H1 (cell line): ENCODE data around the gene ACSF2. TPM values are rescaled to one million over a fixed set of nuclear protein-coding genes. Genes with fewer than 3 reads are reported as not detected.

ENCODE experiments used
- CTCF ChIA-PET: fragments of 300-600 bp; sonication (Branson Sonifier 250); formaldehyde crosslinking; loops from one replicate; lab custom pipeline; 2021; ENCODE audit not compliant: partially characterized antibody; lab: Charles Lee
- POLR2A ChIA-PET: fragments of 300-600 bp; sonication (Branson Sonifier 250); formaldehyde crosslinking; loops from one replicate; lab custom pipeline; 2021; ENCODE audit warnings: inconsistent platforms; ENCODE audit not compliant: partially characterized antibody; lab: Charles Lee
- DNase-seq, 2 experiments: peaks; one replicate each; pipeline versions ENCODE4 v3.0.0 to v3.0.0-alpha.2; 2010 to 2022; ENCODE audit warnings: low spot score in 2 of 2, low read depth in 1 of 2, mixed read lengths in 1 of 2
- FAIRE-seq: peaks from 2 replicates; lab custom pipeline; 2011; peaks lifted over from hg19 to GRCh38; lab: Jason Lieb, UNC
- H2AFZ ChIP-seq: 2 replicates; pipeline ENCODE4 v1.8.1; 2012; ENCODE audit warnings: low read length, inconsistent platforms
- H2AK5ac ChIP-seq: 2 replicates; pipeline ENCODE4 v1.6.1; 2013; ENCODE audit warnings: low read depth, low read length
- H2BK120ac ChIP-seq: replicated peaks from 2 replicates; pipeline ENCODE3; 2013; ENCODE audit warnings: low read depth, low read length, inconsistent platforms
- H2BK12ac ChIP-seq: 2 replicates; pipeline ENCODE4 v1.6.1; 2013; ENCODE audit warnings: low read depth, low read length
- H2BK15ac ChIP-seq: 2 replicates; pipeline ENCODE4 v1.6.1; 2013; ENCODE audit warnings: low read length
- H2BK20ac ChIP-seq: 2 replicates; pipeline ENCODE4 v1.6.1; 2013; ENCODE audit warnings: low read length
- H2BK5ac ChIP-seq: 2 replicates; pipeline ENCODE4 v1.6.1; 2013; ENCODE audit warnings: low read depth, low read length
- H3K14ac ChIP-seq: 2 replicates; pipeline ENCODE4 v1.6.1; 2013; ENCODE audit warnings: inconsistent platforms; ENCODE audit not compliant: insufficient read length
- H3K18ac ChIP-seq: 2 replicates; pipeline ENCODE4 v1.6.1; 2013; ENCODE audit warnings: low read length; ENCODE audit errors: extremely low read depth
- H3K23ac ChIP-seq: 2 replicates; pipeline ENCODE4 v1.6.1; 2013; ENCODE audit warnings: inconsistent platforms; ENCODE audit not compliant: insufficient read length
- H3K23me2 ChIP-seq: 2 replicates; pipeline ENCODE4 v1.6.1; 2013; ENCODE audit warnings: low read depth, low read length
- H3K27ac ChIP-seq: 2 replicates; pipeline ENCODE4 v1.6.1; 2011; ENCODE audit warnings: low read depth, low read length, inconsistent platforms
- H3K27me3 ChIP-seq, 4 experiments: replicated peaks in 1 of 4; 1 replicate in 1 of 4; 2 replicates in 3 of 4; pipeline versions ENCODE4 v1.6.1 to v1.8.1; 2011 to 2013; ENCODE audit warnings: low read length in 3 of 4, mild to moderate bottlenecking in 3 of 4, inconsistent platforms in 2 of 4, mixed read lengths in 2 of 4, moderate library complexity in 1 of 4; ENCODE audit not compliant: control insufficient read depth in 3 of 4, insufficient read depth in 3 of 4; ENCODE audit errors: extremely low read depth in 1 of 4
- H3K36me3 ChIP-seq, 4 experiments: 2 replicates each; pipeline versions ENCODE4 v1.6.1 to v1.8.1; 2011 to 2013; ENCODE audit warnings: mild to moderate bottlenecking in 4 of 4, low read length in 3 of 4, moderate library complexity in 2 of 4, control low read depth in 1 of 4, inconsistent platforms in 1 of 4; ENCODE audit not compliant: insufficient read depth in 4 of 4, control insufficient read depth in 2 of 4
- H3K4ac ChIP-seq: replicated peaks from 2 replicates; pipeline ENCODE3; 2013; ENCODE audit warnings: low read length, low read depth, mixed read lengths, inconsistent platforms; ENCODE audit not compliant: insufficient read length
- H3K4me1 ChIP-seq, 4 experiments: replicated peaks in 1 of 4; 1 replicate in 1 of 4; 2 replicates in 3 of 4; pipeline versions ENCODE4 v1.6.1 to v1.8.1; 2011 to 2013; ENCODE audit warnings: low read length in 3 of 4, inconsistent platforms in 2 of 4, mixed read lengths in 1 of 4; ENCODE audit not compliant: insufficient read depth in 4 of 4, control insufficient read depth in 3 of 4
- H3K4me2 ChIP-seq, 2 experiments: 2 replicates each; pipeline versions ENCODE4 v1.6.1 to v1.8.1; 2011 to 2013; ENCODE audit warnings: low read depth in 2 of 2, low read length in 2 of 2, control low read depth in 1 of 2, inconsistent platforms in 1 of 2, mild to moderate bottlenecking in 1 of 2; ENCODE audit not compliant: insufficient read depth in 1 of 2
- H3K4me3 ChIP-seq, 4 experiments: fragments of 200-600, 300-600 bp in 1 of 4; sonication (generic), shearing (Covaris generic), sonication (Bioruptor Twin) in 1 of 4; 2 replicates each; pipeline versions ENCODE4 v1.5.1 to v1.8.1; 2011 to 2016; ENCODE audit warnings: low read length in 4 of 4, low read depth in 3 of 4, control low read depth in 2 of 4, inconsistent platforms in 2 of 4, mild to moderate bottlenecking in 2 of 4, mixed read lengths in 1 of 4, moderate library complexity in 1 of 4; ENCODE audit not compliant: insufficient read depth in 2 of 4; ENCODE audit errors: extremely low read depth in 1 of 4
- H3K56ac ChIP-seq: replicated peaks from 2 replicates; pipeline ENCODE3; 2013; ENCODE audit warnings: low read depth, mild to moderate bottlenecking, mixed read lengths, low read length, inconsistent platforms; ENCODE audit not compliant: insufficient read length
- H3K79me1 ChIP-seq: 2 replicates; pipeline ENCODE4 v1.6.1; 2013; ENCODE audit warnings: low read depth, low read length, control low read depth
- H3K79me2 ChIP-seq, 2 experiments: 2 replicates each; pipeline versions ENCODE4 v1.6.1 to v1.8.1; 2012 to 2013; ENCODE audit warnings: low read length in 2 of 2, mild to moderate bottlenecking in 2 of 2, inconsistent platforms in 1 of 2; ENCODE audit not compliant: insufficient read depth in 2 of 2, control insufficient read depth in 1 of 2
- H3K9ac ChIP-seq, 4 experiments: replicated peaks in 1 of 4; 1 replicate in 1 of 4; 2 replicates in 3 of 4; pipeline versions ENCODE4 v1.6.1 to v1.8.1; 2011 to 2013; ENCODE audit warnings: low read depth in 3 of 4, low read length in 3 of 4, control low read depth in 2 of 4, mild to moderate bottlenecking in 2 of 4, moderate library complexity in 2 of 4, inconsistent platforms in 1 of 4; ENCODE audit errors: extremely low read depth in 1 of 4
- H3K9me3 ChIP-seq, 2 experiments: 2 replicates each; pipeline versions ENCODE4 v1.6.1 to v1.8.1; 2012 to 2013; ENCODE audit warnings: mild to moderate bottlenecking in 2 of 2, moderate library complexity in 2 of 2, control low read depth in 1 of 2, inconsistent platforms in 1 of 2, low read depth in 1 of 2, low read length in 1 of 2, mixed read lengths in 1 of 2; ENCODE audit not compliant: insufficient read depth in 2 of 2
- H4K20me1 ChIP-seq, 2 experiments: replicated peaks in 1 of 2; 2 replicates each; pipeline versions ENCODE3 to v1.8.1; 2011 to 2013; ENCODE audit warnings: inconsistent platforms in 2 of 2, low read length in 2 of 2, mild to moderate bottlenecking in 1 of 2; ENCODE audit not compliant: insufficient read depth in 2 of 2, control insufficient read depth in 1 of 2
- H4K5ac ChIP-seq: 2 replicates; pipeline ENCODE4 v1.6.1; 2013; ENCODE audit warnings: low read length, low read depth, mixed read lengths, inconsistent platforms; ENCODE audit not compliant: insufficient read length
- H4K8ac ChIP-seq: 2 replicates; pipeline ENCODE4 v1.8.0; 2013; ENCODE audit warnings: mild to moderate bottlenecking, moderate library complexity, low read length, inconsistent platforms; ENCODE audit not compliant: insufficient read depth; ENCODE audit errors: extremely low read depth
- H4K91ac ChIP-seq: replicated peaks from 2 replicates; pipeline ENCODE3; 2013; ENCODE audit warnings: low read length, mixed read lengths, inconsistent platforms; ENCODE audit not compliant: insufficient read length
- BCL11A ChIP-seq, 2 experiments: IDR thresholded peaks; one replicate each; pipeline ENCODE4 v1.6.1; 2011; ENCODE audit warnings: low read depth in 2 of 2, low read length in 2 of 2, mild to moderate bottlenecking in 2 of 2
- CEBPB ChIP-seq: IDR thresholded peaks from 2 replicates; pipeline ENCODE4 v1.6.1; 2012; ENCODE audit warnings: low read depth, low read length
- KDM1A ChIP-seq: fragments of 200-600, 300-600 bp; sonication (generic); IDR thresholded peaks from 2 replicates; pipeline ENCODE4 v1.7.1; 2016; ENCODE audit warnings: mild to moderate bottlenecking, low read length, borderline replicate concordance
- NANOG ChIP-seq: IDR thresholded peaks from 2 replicates; pipeline ENCODE4 v1.6.1; 2011; ENCODE audit warnings: low read length, low read depth, mild to moderate bottlenecking, inconsistent platforms; ENCODE audit not compliant: insufficient read depth, poor library complexity, severe bottlenecking
- NRF1 ChIP-seq: IDR thresholded peaks from 2 replicates; pipeline ENCODE4 v1.6.1; 2011; ENCODE audit warnings: mild to moderate bottlenecking, low read depth, low read length, improper control_type of control experiment
- RFX5 ChIP-seq: IDR thresholded peaks from 2 replicates; pipeline ENCODE4 v1.6.1; 2011; ENCODE audit warnings: low read depth, low read length, improper control_type of control experiment, borderline replicate concordance
- SRF ChIP-seq: IDR thresholded peaks from 2 replicates; pipeline ENCODE4 v1.6.1; 2011; ENCODE audit warnings: mild to moderate bottlenecking, low read depth, low read length, moderate library complexity
- YY1 ChIP-seq: IDR thresholded peaks from 2 replicates; pipeline ENCODE4 v1.6.1; 2011; ENCODE audit warnings: low read depth, mild to moderate bottlenecking, low read length
- WGBS, 2 experiments: shearing (Covaris generic) in 1 of 2; methylation state at CpG; one replicate each; pipeline versions ENCODE4 v1.1.6 to v1.1.7; 2013 to 2015; ENCODE audit warnings: low lambda C conversion rate in 2 of 2, mixed read lengths in 2 of 2, inconsistent platforms in 1 of 2, low coverage in 1 of 2, missing lambda C conversion rate in 1 of 2; ENCODE audit not compliant: insufficient replicate concordance in 2 of 2, insufficient coverage in 1 of 2, insufficient read length in 1 of 2; ENCODE audit errors: extremely low coverage in 1 of 2, missing lambda C conversion rate in 1 of 2; 5-methylcytosine and 5-hydroxymethylcytosine counted together
- polyA plus RNA-seq, 7 experiments: library from polyadenylated mRNA; depleted of rRNA in 3 of 7; stranded (reverse) in 5 of 7; unstranded in 2 of 7; fragments of >200 nt in 5 of 7; fragments of 200-250 nt in 2 of 7; gene quantifications; 1 replicate in 5 of 7; 2 replicates in 1 of 7; 4 replicates in 1 of 7; pipeline versions ENCODE4 v1.2.1 to v1.2.3, GENCODE V29; 2011 to 2013; ENCODE audit warnings: missing spikeins in 2 of 7, mixed read lengths in 2 of 7
- total RNA-seq: library from RNA; stranded (reverse); fragmentation: NEBNext Ultra II Directional; extraction: Animal tissue kit (Norgen Biotek cat#: 25700); gene quantifications from 2 replicates; pipeline ENCODE4 v1.2.1, GENCODE V29; 2021
- TF ChIP-seq, protein P1 (sequence below): IDR thresholded peaks from 2 replicates; pipeline ENCODE4 v1.6.1; 2011; ENCODE audit warnings: low read depth, mild to moderate bottlenecking, low read length; ENCODE audit not compliant: insufficient read depth
- TF ChIP-seq, protein P2 (sequence below): IDR thresholded peaks from 2 replicates; pipeline ENCODE4 v1.6.1; 2012; ENCODE audit warnings: inconsistent platforms
- TF ChIP-seq, protein P3 (sequence below): IDR thresholded peaks from 2 replicates; pipeline ENCODE4 v1.6.1; 2012; ENCODE audit warnings: low read length, inconsistent platforms

Gene ACSF2
- total and polyA plus RNA-seq, 2 of the 8 experiments (the other 6 are each of a cell fraction or from before 2014, with no cell fraction given) = 14.5 to 16.3 TPM

- Histone ChIP-seq H3K79me1 (no peaks in the 10 kb centered on the region), H4K20me1 (peaks cover 0 to 2% of the 10 kb centered on the region in 2 experiments), H4K5ac (no peak overlapping the region), H3K4ac (no peak overlapping the region), H2AFZ (no peak overlapping the region), H3K4me3 (no peak overlapping the region), H3K27ac (no peak overlapping the region), H3K4me2 (no peak overlapping the region), H3K14ac (no peak overlapping the region), H2BK12ac (no peak overlapping the region), H3K56ac (no peak overlapping the region), H4K8ac (no peak overlapping the region), H3K23me2 (no peaks in the 10 kb centered on the region), H3K4me1 (no peaks in the 10 kb centered on the region), H3K9me3 (no peaks in the 10 kb centered on the region), H2BK120ac (no peak overlapping the region), H3K27me3 (no peaks in the 10 kb centered on the region), H2AK5ac (no peak overlapping the region), H2BK20ac (no peak overlapping the region), H2BK5ac (no peak overlapping the region), H3K36me3 (peaks cover 31 to 85% (median 62%) of the 10 kb centered on the region in 4 experiments), H3K23ac (no peak overlapping the region), H4K91ac (no peak overlapping the region), H2BK15ac (no peak overlapping the region), H3K9ac (no peak overlapping the region), H3K79me2 (no peaks in the 10 kb centered on the region), H3K18ac (no peak overlapping the region)
- 93% methylated on average over 12 of the region's 12 CpGs; no CpG with 5 or more reads in 1 of the 2 experiments for WGBS, 2 experiments
- ChIA-PET POLR2A (interaction anchor here (1.1 to 27.4 kb wide), 3 partner anchors 10 to 16 kb away, joined by 5 to 313 read pairs (median 23); partner anchors contain the start of genes EME1, LRRC59 and MRPL27), CTCF (interaction anchor here (4.3 to 7.0 kb wide), 3 partner anchors 8 to 19 kb away, joined by 29 to 51 read pairs (median 30); partner anchors contain the start of gene LRRC59)
- FAIRE-seq (no peak), DNase-seq (no peak)
- TF ChIP-seq, protein P1, sequence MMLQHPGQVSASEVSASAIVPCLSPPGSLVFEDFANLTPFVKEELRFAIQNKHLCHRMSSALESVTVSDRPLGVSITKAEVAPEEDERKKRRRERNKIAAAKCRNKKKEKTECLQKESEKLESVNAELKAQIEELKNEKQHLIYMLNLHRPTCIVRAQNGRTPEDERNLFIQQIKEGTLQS = no peak
- TF ChIP-seq, protein P2, sequence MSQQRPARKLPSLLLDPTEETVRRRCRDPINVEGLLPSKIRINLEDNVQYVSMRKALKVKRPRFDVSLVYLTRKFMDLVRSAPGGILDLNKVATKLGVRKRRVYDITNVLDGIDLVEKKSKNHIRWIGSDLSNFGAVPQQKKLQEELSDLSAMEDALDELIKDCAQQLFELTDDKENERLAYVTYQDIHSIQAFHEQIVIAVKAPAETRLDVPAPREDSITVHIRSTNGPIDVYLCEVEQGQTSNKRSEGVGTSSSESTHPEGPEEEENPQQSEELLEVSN = no peak
- TF ChIP-seq BCL11A (IDR thresholded peaks at IDR 0.05; ENCODE audit: low read depth in 2 of 2, low read length in 2 of 2) (no peak), SRF (no peak), YY1 (no peak), RFX5 (no peak), KDM1A (no peak), CEBPB (no peak), NANOG (no peak), NRF1 (no peak)
- TF ChIP-seq, protein P3, sequence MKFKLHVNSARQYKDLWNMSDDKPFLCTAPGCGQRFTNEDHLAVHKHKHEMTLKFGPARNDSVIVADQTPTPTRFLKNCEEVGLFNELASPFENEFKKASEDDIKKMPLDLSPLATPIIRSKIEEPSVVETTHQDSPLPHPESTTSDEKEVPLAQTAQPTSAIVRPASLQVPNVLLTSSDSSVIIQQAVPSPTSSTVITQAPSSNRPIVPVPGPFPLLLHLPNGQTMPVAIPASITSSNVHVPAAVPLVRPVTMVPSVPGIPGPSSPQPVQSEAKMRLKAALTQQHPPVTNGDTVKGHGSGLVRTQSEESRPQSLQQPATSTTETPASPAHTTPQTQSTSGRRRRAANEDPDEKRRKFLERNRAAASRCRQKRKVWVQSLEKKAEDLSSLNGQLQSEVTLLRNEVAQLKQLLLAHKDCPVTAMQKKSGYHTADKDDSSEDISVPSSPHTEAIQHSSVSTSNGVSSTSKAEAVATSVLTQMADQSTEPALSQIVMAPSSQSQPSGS = no peak
Observed at GRCh38 chr17:50382931-50383330, 43.1 kb upstream of the ACSF2 start.
